H9 (cell line): ENCODE measurements around the gene IQGAP2. TPM values are rescaled to one million over a fixed set of nuclear protein-coding genes. Genes with fewer than 3 reads are reported as not detected.

Experiments used
- DNase-seq: peaks from one replicate; pipeline ENCODE4 v3.0.0-alpha.2; 2017
- H2AFZ ChIP-seq: one replicate; pipeline ENCODE4 v1.6.1; 2013; ENCODE audit warnings: mild to moderate bottlenecking, low read length, control low read depth, moderate library complexity
- H2AK5ac ChIP-seq: 2 replicates; pipeline ENCODE4 v1.6.1; 2013; ENCODE audit warnings: low read length, control low read depth, mixed read lengths; ENCODE audit not compliant: insufficient read length
- H2BK120ac ChIP-seq: one replicate; pipeline ENCODE4 v1.6.1; 2013; ENCODE audit warnings: low read depth, mild to moderate bottlenecking, low read length, control low read depth, inconsistent platforms; ENCODE audit not compliant: poor library complexity, severe bottlenecking
- H2BK12ac ChIP-seq: 2 replicates; pipeline ENCODE4 v1.6.1; 2013; ENCODE audit warnings: low read length, control low read depth, mixed read lengths, low read depth; ENCODE audit not compliant: insufficient read length
- H2BK15ac ChIP-seq: 2 replicates; pipeline ENCODE4 v1.6.1; 2013; ENCODE audit warnings: low read depth, low read length, control low read depth
- H2BK20ac ChIP-seq: one replicate; pipeline ENCODE4 v1.6.1; 2013; ENCODE audit warnings: low read depth, mild to moderate bottlenecking, low read length, control low read depth, inconsistent platforms; ENCODE audit not compliant: poor library complexity, severe bottlenecking
- H2BK5ac ChIP-seq: 2 replicates; pipeline ENCODE4 v1.6.1; 2013; ENCODE audit warnings: low read length, control low read depth, mixed read lengths; ENCODE audit not compliant: insufficient read length
- H3K14ac ChIP-seq: 2 replicates; pipeline ENCODE4 v1.6.1; 2013; ENCODE audit warnings: low read length, control low read depth; ENCODE audit not compliant: insufficient read depth
- H3K18ac ChIP-seq: 2 replicates; pipeline ENCODE4 v1.6.1; 2013; ENCODE audit warnings: low read depth, mild to moderate bottlenecking, mixed read lengths, low read length, control low read depth; ENCODE audit not compliant: insufficient read length
- H3K23ac ChIP-seq: 2 replicates; pipeline ENCODE4 v1.6.1; 2013; ENCODE audit warnings: low read length, control low read depth, mixed read lengths, low read depth; ENCODE audit not compliant: insufficient read length
- H3K23me2 ChIP-seq: 2 replicates; pipeline ENCODE4 v1.6.1; 2013; ENCODE audit warnings: low read depth, mild to moderate bottlenecking, mixed read lengths, low read length, control low read depth; ENCODE audit not compliant: insufficient read length, poor library complexity, severe bottlenecking
- H3K27ac ChIP-seq: 2 replicates; pipeline ENCODE4 v1.5.1; 2013; ENCODE audit warnings: low read length, control low read depth, mixed read lengths, low read depth; ENCODE audit not compliant: insufficient read length
- H3K27me3 ChIP-seq: 2 replicates; pipeline ENCODE4 v1.6.1; 2013; ENCODE audit warnings: low read length, control low read depth, inconsistent platforms; ENCODE audit not compliant: insufficient read depth
- H3K4ac ChIP-seq: 2 replicates; pipeline ENCODE4 v1.6.1; 2013; ENCODE audit warnings: low read depth, mild to moderate bottlenecking, control low read depth, inconsistent platforms, low read length, moderate library complexity
- H3K4me1 ChIP-seq: 2 replicates; pipeline ENCODE4 v1.6.1; 2013; ENCODE audit warnings: low read length, control low read depth, inconsistent platforms; ENCODE audit not compliant: insufficient read depth
- H3K4me2 ChIP-seq: 2 replicates; pipeline ENCODE4 v1.6.1; 2013; ENCODE audit warnings: low read length, control low read depth, mixed read lengths; ENCODE audit not compliant: insufficient read length, insufficient read depth
- H3K56ac ChIP-seq: 2 replicates; pipeline ENCODE4 v1.6.1; 2013; ENCODE audit warnings: low read depth, mild to moderate bottlenecking, mixed read lengths, low read length, control low read depth; ENCODE audit not compliant: insufficient read length
- H3K79me1 ChIP-seq: 2 replicates; pipeline ENCODE4 v1.6.1; 2013; ENCODE audit warnings: low read depth, mild to moderate bottlenecking, moderate library complexity, low read length, control low read depth, inconsistent platforms; ENCODE audit not compliant: insufficient read depth, poor library complexity, severe bottlenecking
- H3K79me2 ChIP-seq: 2 replicates; pipeline ENCODE4 v1.6.1; 2013; ENCODE audit warnings: low read length, control low read depth, inconsistent platforms; ENCODE audit not compliant: insufficient read depth
- H3K9ac ChIP-seq: 2 replicates; pipeline ENCODE4 v1.6.1; 2013; ENCODE audit warnings: low read length, control low read depth, mixed read lengths; ENCODE audit not compliant: insufficient read length; ENCODE audit errors: extremely low read depth
- H3K9me3 ChIP-seq: one replicate; pipeline ENCODE4 v1.6.1; 2013; ENCODE audit warnings: low read depth, low read length, inconsistent platforms; ENCODE audit not compliant: control insufficient read depth
- H3T11ph ChIP-seq: one replicate; pipeline ENCODE4 v1.6.1; 2013; ENCODE audit warnings: mild to moderate bottlenecking, low read length, control low read depth, inconsistent platforms
- H4K20me1 ChIP-seq: one replicate; pipeline ENCODE4 v1.6.1; 2013; ENCODE audit not compliant: control insufficient read depth, insufficient read length, insufficient read depth
- H4K5ac ChIP-seq: 2 replicates; pipeline ENCODE4 v1.6.1; 2013; ENCODE audit warnings: low read depth, mild to moderate bottlenecking, mixed read lengths, low read length, control low read depth; ENCODE audit not compliant: insufficient read length
- H4K8ac ChIP-seq: replicated peaks from 2 replicates; pipeline ENCODE4 v1.6.1; 2013; ENCODE audit warnings: low read length, control low read depth, mixed read lengths, low read depth; ENCODE audit not compliant: insufficient read length
- H4K91ac ChIP-seq: 2 replicates; pipeline ENCODE4 v1.6.1; 2013; ENCODE audit warnings: low read depth, mild to moderate bottlenecking, moderate library complexity, mixed read lengths, low read length, control low read depth; ENCODE audit not compliant: insufficient read length
- H3K27ac Mint-ChIP-seq, 3 experiments: 2 replicates in 2 of 3; 3 replicates in 1 of 3; pipeline ENCODE4 v1.8.0; 2020 to 2021; ENCODE audit warnings: mixed read lengths in 3 of 3, mild to moderate bottlenecking in 1 of 3, moderate library complexity in 1 of 3
- H3K27me3 Mint-ChIP-seq: 2 replicates; pipeline ENCODE4 v1.8.0; 2021; ENCODE audit warnings: low read depth, mild to moderate bottlenecking, moderate library complexity, mixed read lengths
- H3K36me3 Mint-ChIP-seq, 3 experiments: 2 replicates in 2 of 3; 3 replicates in 1 of 3; pipeline ENCODE4 v1.8.0; 2020 to 2021; ENCODE audit warnings: low read depth in 3 of 3, mixed read lengths in 3 of 3; ENCODE audit not compliant: insufficient read depth in 1 of 3
- H3K4me1 Mint-ChIP-seq, 2 experiments: 2 replicates each; pipeline ENCODE4 v1.8.0; 2020; ENCODE audit warnings: mixed read lengths in 2 of 2
- H3K4me3 Mint-ChIP-seq, 2 experiments: 2 replicates in 1 of 2; 3 replicates in 1 of 2; pipeline ENCODE4 v1.8.0; 2020 to 2021; ENCODE audit warnings: mild to moderate bottlenecking in 2 of 2, mixed read lengths in 2 of 2, moderate library complexity in 1 of 2
- H3K9me3 Mint-ChIP-seq, 2 experiments: 2 replicates in 1 of 2; 3 replicates in 1 of 2; pipeline ENCODE4 v1.8.0; 2020; ENCODE audit warnings: mild to moderate bottlenecking in 2 of 2, mixed read lengths in 2 of 2, moderate library complexity in 1 of 2
- WGBS: extraction: QIAGEN DNeasy Blood & Tissue Kit; methylation state at CpG from one replicate; pipeline ENCODE4 v1.1.7; 2013; ENCODE audit warnings: missing lambda C conversion rate, low lambda C conversion rate, mixed read lengths; ENCODE audit not compliant: insufficient read length; ENCODE audit errors: extremely low coverage; 5-methylcytosine and 5-hydroxymethylcytosine counted together
- total RNA-seq: library from RNA; stranded (reverse); gene quantifications from 2 replicates; pipeline ENCODE4 v1.2.1, GENCODE V29; 2021
- TF ChIP-seq, protein P1 (sequence below): fragments of 200-600 bp; sonication (generic); conservative IDR thresholded peaks from 3 replicates; pipeline ENCODE4 v1.8.0; 2021; ENCODE audit warnings: antibody characterized with exemption, mild to moderate bottlenecking

The IQGAP2 gene
- total RNA-seq, 1 experiment from 2014 or later = 22.5 TPM

- no peak overlapping the region for H2BK5ac ChIP-seq
- Mint-ChIP-seq H3K27me3 (no peaks in the 10 kb centered on the region), H3K4me3 (no peak overlapping the region), H3K9me3 (no peaks in the 10 kb centered on the region), H3K4me1 (peaks cover 18 to 24% of the 10 kb centered on the region in 2 experiments), H3K36me3 (peaks cover 0 to 6% (median 0%) of the 10 kb centered on the region in 3 experiments; a peak in 4 of 7 replicates), H3K27ac (no peak overlapping the region)
- no peaks in the 10 kb centered on the region for H3K79me1 ChIP-seq
- peaks cover 2% of the 10 kb centered on the region; the same call in 1 of the 2 replicates for H3K79me2 ChIP-seq
- H3K18ac ChIP-seq = no peak overlapping the region
- no peak overlapping the region for H4K5ac ChIP-seq
- H2AK5ac ChIP-seq = no peak overlapping the region
- peaks cover 8% of the 10 kb centered on the region for H3K4me1 ChIP-seq
- no CpG with 5 or more reads among the region's 4 CpGs for WGBS
- H3K56ac ChIP-seq = no peak overlapping the region
- H3K14ac ChIP-seq = no peak overlapping the region
- no peak overlapping the region for H3K4me2 ChIP-seq
- no peaks in the 10 kb centered on the region for H3K27me3 ChIP-seq
- no peaks in the 10 kb centered on the region for H3K9me3 ChIP-seq
- no peak overlapping the region for H2BK120ac ChIP-seq
- H3K27ac ChIP-seq = no peak overlapping the region
- H2BK20ac ChIP-seq = no peak overlapping the region
- H3K4ac ChIP-seq = no peak overlapping the region
- H4K8ac ChIP-seq = no peak overlapping the region
- H4K20me1 ChIP-seq = no peaks in the 10 kb centered on the region
- H2AFZ ChIP-seq = no peak overlapping the region
- TF ChIP-seq, protein P1, sequence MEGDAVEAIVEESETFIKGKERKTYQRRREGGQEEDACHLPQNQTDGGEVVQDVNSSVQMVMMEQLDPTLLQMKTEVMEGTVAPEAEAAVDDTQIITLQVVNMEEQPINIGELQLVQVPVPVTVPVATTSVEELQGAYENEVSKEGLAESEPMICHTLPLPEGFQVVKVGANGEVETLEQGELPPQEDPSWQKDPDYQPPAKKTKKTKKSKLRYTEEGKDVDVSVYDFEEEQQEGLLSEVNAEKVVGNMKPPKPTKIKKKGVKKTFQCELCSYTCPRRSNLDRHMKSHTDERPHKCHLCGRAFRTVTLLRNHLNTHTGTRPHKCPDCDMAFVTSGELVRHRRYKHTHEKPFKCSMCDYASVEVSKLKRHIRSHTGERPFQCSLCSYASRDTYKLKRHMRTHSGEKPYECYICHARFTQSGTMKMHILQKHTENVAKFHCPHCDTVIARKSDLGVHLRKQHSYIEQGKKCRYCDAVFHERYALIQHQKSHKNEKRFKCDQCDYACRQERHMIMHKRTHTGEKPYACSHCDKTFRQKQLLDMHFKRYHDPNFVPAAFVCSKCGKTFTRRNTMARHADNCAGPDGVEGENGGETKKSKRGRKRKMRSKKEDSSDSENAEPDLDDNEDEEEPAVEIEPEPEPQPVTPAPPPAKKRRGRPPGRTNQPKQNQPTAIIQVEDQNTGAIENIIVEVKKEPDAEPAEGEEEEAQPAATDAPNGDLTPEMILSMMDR = no peak
- H2BK15ac ChIP-seq = no peak overlapping the region
- H3K9ac ChIP-seq = no peak overlapping the region
- no peak overlapping the region for H3K23ac ChIP-seq
- H3T11ph ChIP-seq = no peak overlapping the region
- no peak for DNase-seq
- H3K23me2 ChIP-seq = no peaks in the 10 kb centered on the region
- no peak overlapping the region for H2BK12ac ChIP-seq
- no peak overlapping the region for H4K91ac ChIP-seq
Measured at GRCh38 chr5:76456258-76456657, 53.2 kb downstream of the IQGAP2 start.
